Vagina (tissue), 2 donors: ENCODE data around the gene PADI1.

Experiments used
- CTCF ChIP-seq, 3 experiments: fragments of 450-650 bp in 2 of 3; fragments of 200-600 bp in 1 of 3; sonication (generic) in 1 of 3; IDR thresholded peaks; one replicate each; pipeline ENCODE4 v1.5.1; 2017 to 2019; ENCODE audit warnings: antibody characterized with exemption in 3 of 3, mild to moderate bottlenecking in 2 of 3, moderate library complexity in 2 of 3
- POLR2A ChIP-seq, 2 donors: fragments of 450-650 bp; IDR thresholded peaks; one replicate each; pipeline ENCODE4 v1.6.1; 2017; ENCODE audit warnings: antibody characterized with exemption in 2 of 2, mild to moderate bottlenecking in 2 of 2, moderate library complexity in 2 of 2

DNA sequence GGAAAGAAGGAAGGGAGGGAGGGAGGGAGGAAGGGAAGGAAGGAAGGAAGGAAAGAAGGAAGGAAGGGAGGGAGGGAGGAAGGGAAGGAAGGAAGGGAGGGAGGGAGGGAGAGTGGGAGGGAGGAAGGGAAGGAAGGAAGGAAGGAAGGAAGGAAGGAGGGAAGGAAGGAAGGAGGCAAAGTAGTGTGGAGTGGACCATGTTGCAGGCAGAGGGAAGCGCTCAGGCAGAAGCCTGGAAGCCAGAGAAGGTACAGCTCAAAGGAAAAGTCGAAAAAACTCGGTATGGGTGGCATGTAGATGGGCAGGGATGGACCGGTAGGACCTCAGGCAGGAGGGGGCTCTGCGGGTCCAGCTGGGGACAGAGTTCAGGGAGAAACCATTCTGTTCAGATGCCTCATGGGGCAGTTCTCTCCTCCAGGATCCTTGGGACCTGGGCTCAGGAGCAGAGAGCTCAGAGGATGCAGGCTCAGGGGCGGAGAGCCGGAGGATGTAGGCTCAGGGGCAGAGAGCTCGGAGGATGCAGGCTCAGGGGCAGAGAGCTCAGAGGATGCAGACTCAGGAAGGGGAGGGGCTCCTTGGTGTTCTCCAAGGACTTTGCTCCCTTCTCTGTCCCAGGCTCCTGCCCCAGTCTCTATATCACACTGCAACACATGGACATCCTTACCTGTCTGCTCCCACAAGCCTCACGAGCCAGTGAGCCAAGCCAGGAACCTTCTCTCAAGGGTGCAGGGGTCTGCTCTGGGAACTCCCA lies 30.4 kb downstream of the PADI1 start:
- TF ChIP-seq CTCF (IDR thresholded peaks at IDR 0.05) (no peak), POLR2A (IDR thresholded peaks at IDR 0.05) (no peak)
